ENCODE data around the gene TDRD12.

- TF ChIP-seq CTCF (IDR thresholded peaks at IDR 0.05) (no peak), MLX (CRISPR knock-in tag; IDR thresholded peaks at IDR 0.05) (no peak), ATF3 (CRISPR knock-in tag; conservative IDR thresholded peaks at IDR 0.05) (no peak), IRF1 (CRISPR knock-in tag; IDR thresholded peaks at IDR 0.05) (no peak), TEAD1 (CRISPR knock-in tag; IDR thresholded peaks at IDR 0.05) (no peak), GRHL2 (CRISPR knock-in tag; IDR thresholded peaks at IDR 0.05; ENCODE audit: insufficient replicate concordance, severe bottlenecking) (no peak), USF2 (CRISPR knock-in tag; IDR thresholded peaks at IDR 0.05) (no peak), NR1H2 (CRISPR knock-in tag; IDR thresholded peaks at IDR 0.05) (no peak), ATF6 (CRISPR knock-in tag; IDR thresholded peaks at IDR 0.05) (no peak)
These were observed 88.7 kb downstream of the TDRD12 start for GRCh38 chr19:32808236-32808635.
